ENCODE measurements around the gene NPHP4.

The NPHP4 gene

DNA sequence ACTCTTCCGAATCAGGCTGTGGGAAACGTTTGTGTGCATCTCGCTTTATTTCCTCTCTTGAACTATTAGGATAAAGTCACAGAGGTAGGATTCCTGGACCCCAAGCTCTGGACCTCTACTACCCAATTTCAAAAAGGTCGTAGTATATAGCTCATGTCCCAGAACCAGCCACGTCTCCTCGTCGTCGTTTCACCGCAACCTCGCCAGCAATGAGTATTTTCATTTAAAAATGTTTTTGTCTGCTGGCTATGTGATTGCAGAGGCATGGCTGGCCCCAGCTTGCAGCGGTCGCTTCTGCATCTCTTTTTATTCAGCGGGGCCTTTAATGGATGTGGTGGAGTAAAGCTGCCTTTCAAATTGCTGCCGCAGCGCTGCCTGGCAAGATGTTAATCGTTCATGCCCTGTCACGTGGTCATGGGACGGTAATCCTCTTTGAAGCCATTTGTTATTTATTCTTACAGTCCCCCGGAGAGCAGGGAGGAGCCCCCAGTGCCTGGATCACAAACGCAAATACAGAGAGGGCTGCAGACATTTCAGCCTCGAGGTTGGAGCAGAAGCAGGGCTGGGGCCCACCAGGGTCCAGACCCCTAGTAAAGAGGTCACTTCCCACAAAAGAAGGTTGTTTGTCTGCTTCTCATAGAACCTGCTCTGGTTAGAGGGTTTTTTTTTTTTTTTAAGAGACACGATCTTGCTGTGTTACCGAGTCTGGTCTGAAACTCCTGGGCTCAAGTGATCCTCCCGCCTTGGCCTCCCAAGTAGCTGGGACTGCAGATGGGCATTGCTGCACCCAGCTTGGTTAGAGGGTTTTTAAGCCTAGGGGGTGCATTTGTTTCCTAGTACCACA lies 11.6 kb upstream of the NPHP4 start:
- no peak for FAIRE-seq

DNA sequence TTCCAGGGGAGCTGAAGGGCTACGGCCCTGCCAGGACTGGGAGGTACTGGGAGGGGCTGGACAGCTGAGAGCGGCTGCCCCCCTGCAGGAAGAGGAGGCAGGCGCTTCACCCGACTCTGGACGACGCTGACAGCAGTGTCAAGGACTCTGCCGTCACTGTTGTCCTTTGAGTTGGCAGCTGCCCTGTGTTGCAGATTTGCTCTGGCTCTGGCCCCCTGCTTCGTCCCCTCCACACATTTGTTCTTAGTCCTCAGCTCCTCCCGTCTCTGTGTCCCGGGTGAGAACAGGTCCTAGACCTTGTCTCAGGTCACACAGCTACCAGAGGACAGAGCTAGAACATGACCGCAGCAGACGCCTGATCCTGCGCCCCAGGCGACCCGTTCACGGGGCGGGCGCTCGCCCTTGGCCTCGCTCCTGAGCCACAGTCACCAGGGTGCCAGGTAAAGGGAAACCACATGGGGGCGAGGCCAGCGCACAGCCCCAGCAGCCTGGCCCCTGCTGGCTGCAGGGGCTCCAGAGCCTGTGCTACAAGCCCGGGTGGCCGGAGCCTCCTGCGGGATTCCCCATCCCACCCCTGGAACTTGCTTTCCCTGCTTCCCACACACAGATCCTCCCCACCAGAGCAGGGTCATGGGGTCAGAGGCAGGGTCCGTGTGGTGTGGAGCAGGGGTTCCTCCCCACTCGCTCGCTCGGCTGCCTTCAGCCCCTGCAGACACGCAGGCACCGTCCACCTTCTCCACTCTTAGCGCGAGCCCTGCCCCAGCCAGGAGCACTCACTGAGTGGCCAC lies 10.7 kb upstream of the NPHP4 start:
- FAIRE-seq = no peak

DNA sequence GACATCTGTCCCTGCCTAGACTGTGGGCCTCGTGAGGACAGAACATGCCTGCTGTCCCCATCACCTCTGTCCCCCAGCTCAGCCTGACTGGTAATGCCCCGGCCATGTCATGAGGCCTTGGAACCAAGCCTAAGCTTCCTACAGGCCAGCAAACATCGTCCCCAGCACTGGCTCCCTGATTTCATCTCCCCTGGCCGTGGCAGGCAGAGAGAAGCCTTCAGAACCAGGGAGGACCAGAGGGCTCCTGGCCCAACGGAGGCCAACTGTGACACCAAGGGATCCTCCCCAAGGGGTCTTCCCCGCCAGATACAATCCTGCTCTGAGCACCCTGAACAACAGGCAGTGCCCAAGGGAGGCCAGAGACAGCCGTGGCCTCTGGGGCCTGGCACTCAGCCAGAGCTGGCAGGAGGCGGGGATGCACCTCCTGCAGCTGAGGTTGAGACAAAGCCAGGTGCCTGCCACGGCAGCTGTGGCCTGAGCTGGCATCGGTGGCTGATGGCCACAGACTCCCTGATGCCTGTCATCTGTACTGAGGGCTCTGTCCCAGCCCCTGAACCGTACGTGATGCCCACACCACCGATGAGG lies 9.9 kb upstream of the NPHP4 start:
- FAIRE-seq = no peak

DNA sequence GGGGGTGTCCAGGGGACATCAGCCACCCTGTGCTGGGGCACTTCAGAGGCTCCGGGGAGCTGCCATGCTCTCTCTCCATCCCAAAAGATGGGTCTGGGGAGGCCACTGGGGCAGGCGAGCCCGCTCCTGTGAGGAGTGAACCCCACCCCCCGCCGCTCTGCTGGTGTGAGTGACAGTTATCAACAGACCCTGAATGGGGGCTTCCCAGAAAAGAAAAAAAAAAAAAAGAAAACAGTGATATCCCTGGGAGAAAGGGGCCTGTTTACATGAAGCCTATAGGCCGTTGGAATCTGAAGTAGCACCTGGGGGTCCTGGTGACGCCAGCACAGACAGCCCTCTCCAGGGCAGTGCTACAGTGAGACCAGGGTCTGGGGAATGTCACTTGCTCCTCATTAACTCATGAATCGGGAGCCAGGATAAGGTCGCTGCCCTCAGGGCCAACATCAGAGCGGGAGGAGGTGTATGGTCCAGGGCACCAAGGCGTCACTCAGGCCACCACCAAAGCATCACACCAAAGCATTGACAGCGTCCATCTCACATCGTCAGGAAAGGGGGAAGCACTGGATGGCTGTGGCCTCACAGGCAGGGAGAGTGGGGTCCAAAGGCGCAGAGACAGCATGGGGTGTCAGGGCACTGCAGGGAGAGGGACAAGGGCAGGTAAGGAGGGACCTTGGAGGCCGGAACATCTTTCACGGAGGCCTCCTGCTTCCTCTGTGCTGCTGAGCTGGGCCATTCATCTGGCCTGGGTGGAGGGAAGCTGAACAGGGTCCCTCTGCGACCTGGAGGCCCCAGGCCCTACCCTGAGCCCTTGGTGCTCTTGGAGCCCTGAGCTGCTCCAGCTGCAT lies 8.4 kb upstream of the NPHP4 start:
- FAIRE-seq = no peak

DNA sequence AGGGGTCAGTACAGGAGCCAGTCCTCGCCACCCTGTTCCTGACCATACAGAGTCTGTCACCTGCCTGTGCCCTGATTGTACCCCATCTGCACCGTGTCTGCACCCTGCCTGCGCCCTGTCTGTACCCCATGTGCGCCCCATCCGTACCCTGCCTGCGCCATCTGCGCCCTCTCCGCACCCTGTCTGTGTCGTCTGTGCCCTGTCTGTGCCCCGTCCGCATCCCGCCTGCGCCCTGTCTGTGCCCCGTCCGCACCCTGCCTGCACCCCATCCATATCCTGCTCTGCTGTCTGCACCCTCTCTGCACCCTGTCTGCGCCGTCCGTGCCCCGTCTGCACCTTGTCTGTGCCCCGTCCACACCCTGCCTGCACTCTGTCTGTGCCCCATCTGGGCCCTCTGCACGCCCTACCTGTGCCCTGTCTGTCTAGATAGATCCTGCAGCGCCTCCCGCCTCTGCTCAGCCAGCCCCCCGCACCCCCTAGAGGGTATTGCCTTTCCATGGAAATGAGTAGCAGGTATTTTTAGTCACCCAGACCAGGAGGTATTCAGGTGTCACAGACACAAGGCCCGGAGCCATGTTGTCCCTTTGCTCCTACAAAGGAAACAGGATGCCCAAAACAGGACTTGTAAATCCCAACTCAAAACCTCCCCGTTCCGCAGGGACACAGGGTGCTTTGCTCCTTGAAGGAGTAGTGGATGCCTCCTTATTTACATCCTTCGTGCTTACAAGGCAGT lies 7.7 kb upstream of the NPHP4 start:
- FAIRE-seq = no peak

DNA sequence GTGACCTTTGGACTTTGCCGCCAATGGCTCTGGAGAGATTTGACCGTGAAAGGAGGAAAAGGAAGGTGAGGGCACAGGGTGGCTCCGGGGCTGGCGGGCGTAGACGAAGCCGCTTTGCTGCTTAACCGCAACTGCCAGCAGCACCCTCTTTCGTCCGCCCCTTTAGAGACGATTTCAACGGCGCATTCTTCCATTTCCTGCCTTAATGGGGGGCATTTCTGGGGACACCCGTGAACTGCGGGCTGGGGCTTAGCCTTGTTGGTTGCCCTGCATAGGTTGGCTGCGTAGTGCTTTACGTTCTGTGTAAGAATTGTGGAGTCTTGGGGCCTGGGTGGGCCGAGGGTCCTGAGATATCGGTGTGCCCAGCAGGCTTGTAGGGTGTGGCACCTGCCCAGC lies 6.7 kb upstream of the NPHP4 start:
- no peak for FAIRE-seq

DNA sequence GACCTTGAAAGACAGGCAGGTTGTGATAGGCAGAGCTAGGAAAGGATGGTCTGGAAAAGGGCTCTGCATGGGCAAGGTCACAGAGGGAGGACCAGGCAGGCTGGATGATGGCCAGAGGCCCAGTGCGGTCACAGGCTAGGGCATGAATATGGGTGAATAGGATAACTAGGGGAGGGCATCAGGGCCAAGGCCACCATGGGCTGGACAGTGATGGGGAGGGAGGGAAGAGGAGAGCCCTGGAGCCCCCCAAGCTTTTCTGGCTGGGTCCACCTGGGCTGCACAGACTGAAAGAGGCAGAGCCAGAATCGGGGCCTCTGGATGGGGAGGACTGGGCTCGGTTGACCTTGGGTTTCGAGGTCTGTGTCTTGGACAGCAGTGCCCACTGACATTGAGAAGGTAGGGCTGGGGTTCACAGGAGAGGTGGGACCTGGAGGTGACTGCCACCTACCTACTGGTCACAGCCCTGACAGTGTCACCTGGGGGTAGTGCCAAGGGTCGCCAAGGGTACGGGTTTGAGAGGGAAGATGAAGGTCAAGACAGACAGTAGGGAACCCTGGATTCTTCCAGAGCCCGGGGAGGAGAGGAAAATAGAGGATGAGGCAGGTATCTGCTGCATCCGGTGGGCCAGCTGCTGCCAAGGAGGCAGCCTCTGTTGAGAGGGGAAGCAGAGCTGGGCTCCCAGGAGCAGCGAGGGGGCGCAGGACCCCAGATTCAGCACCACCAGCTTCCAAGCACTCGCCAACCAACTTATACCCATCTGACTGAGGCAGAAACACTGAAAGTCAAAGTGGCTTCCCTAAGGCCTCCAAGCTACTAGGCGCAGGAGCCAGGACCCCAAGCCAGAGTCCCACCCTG lies 6.1 kb upstream of the NPHP4 start:
- FAIRE-seq = no peak

DNA sequence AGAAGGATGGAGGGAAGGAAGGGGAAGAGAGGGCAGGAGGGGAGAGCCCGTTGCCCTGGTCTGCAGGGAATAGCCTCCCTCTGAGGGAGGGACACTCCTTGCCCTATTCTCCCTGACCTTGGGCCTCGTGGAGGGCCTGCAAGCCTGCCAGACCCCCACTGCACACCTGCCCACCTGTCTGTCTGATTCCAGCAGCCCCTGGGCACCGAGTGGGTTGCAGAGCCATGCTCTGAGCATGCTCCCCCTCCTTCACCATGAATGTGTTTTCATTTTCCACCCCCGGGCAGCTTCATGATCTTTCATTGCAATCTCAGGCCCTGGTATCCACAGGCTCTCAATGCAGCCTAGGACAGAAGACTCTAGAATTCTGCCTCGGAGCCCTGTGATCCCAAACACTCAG lies 5.1 kb upstream of the NPHP4 start:
- FAIRE-seq = no peak

DNA sequence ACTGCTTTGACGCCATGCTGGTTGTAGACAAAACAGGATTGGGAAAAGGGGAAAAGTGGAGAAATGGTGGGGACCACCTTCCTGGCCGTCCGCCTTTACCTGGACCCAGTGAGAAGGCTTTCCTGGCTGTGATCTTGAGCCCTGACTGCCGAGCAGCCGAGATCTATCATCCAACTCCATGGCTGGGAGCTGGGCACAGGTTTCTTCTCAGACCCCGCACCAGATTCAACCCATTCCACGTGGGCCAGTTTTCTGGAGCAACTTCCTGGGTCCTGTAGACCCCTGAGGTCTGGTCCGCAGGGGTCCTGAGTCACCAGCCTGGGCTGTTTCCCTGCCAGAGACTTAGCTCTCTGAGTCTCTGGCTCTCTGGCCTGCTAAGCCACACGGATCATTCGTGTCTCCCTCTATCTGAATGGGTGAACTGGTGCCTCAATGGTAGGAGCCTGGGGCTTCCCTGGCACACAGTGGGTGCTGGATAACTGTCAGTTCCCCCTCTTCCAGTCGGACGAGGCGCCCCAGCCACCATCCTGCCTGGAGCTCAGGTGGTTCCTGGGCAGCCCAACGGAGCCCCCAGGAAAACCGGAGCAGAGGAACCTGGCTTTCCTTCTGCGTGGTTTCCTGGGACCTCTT lies 4.5 kb upstream of the NPHP4 start:
- FAIRE-seq = no peak

DNA sequence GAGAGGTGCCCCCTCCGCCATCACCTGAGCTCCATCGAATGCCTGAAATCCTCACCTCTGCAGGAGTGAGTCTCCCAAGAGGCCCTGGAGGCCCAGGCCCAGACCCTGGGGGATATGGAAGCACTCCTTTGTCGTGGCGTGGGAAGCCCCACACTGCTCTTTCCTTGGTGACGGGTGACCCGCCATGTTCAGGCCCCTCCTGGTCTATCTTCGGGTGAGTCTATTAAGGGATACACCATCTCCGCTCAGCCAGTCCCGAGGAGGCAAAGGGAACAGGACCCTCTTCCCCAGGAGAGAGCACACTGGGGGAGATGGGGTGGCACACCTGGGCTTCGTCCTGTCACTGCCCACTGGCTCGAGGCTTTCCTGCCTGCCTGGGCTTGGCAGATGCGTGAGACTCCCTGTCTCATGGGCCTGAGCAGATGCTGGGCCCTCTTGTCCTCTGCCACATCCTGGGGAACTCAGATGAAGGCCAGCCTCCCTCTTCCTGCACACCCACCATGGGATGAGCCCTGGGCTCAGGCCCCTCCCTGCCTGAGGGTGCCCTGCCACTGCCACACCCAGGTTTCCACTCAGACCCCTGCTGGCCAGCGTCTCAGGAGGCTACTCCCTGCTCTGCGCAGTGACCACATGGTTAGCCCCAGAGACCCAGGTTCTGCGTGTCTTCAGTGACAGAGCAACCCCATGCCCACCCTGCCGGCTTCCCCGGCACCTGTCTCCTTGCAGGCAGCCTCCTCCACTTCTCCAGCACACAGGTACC lies 3.8 kb upstream of the NPHP4 start:
- FAIRE-seq = no peak

DNA sequence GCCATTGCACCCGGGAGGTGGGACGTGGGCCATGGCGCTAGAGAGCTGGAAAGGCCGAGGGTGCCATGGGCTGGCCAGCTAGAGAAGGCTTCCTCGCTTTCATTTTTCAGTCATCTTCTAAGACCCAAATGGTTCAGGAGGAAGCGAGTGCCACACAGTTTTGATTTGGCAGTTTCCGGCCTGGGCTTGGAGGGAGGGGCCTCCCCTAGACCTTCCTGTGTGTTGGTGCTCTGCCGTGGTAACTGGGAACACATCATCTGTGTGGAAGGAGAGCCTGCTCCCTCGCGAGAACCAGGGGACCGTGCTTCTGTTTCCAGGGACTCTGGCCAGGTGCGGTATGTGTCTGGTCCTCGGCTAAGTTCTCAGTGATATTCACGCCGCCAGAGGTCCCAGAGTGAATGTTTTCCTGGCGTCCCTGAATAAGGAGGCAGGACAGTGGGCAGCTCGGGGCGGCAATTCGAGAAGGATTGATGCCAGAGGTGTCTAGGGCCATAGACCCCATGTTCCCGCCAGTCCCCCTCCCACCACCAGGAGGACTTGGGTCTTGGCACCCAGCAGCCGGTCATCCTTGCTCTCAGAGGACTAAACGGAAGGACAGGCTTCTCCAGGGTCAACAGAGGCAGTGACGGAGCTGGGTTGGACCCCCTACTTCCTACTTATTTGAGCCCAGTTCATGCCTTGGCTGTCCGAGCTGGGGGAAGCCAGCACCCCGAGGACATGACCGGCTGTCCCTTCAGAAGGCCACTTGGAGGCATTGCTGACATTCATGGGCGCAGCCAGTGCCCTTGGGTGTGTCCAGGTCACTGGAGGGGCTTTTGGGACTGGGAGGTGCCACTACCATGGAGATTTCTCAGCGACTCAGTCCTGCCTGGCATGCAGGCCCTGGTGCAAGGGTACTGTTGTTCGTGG lies 2.7 kb upstream of the NPHP4 start:
- FAIRE-seq = no peak

DNA sequence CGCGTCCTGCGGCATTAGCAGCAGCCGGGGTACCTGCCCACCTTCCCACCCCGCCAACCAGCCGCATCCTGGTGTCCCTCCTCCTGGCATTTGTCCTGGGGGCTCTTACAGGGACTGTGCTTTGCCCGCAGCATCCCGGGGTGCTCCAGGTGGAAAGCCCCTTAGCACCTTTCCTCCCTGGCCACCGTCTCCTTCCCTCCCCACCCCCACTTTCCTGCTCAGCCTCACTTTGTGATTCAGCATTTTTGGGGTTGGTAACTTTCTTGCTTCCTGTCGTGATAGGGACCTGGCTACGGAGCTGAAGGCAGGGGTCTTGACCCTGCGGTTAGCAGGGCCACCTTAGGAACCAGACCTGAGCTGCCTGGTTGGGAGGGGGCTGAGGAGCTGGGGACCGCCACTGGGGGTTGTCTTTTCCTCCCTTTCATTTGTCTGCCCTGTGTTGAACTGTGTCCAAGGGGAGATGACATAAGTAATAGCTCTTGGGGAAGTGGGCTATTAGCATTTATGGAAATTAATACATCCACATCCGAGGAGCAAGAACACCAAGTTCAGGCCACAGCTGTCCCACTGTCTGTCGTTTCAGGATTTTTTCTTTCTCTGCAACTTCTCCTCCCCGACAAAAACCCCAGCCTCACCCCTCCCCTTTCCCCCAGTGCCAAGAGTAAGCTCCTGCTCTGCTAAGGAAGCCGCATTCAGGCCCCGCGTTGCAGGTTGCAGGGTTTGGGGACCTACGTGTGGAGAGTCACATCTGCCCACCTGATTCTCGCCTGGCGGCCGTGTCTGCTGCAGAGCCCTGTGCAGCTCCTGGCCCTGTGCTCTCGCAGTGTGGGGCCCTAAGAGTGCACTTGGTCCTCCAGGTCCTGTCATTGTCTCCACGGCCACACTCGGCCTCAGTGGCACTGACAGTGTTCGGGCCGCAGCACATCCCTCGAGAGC lies 1.6 kb upstream of the NPHP4 start:
- FAIRE-seq = no peak

DNA sequence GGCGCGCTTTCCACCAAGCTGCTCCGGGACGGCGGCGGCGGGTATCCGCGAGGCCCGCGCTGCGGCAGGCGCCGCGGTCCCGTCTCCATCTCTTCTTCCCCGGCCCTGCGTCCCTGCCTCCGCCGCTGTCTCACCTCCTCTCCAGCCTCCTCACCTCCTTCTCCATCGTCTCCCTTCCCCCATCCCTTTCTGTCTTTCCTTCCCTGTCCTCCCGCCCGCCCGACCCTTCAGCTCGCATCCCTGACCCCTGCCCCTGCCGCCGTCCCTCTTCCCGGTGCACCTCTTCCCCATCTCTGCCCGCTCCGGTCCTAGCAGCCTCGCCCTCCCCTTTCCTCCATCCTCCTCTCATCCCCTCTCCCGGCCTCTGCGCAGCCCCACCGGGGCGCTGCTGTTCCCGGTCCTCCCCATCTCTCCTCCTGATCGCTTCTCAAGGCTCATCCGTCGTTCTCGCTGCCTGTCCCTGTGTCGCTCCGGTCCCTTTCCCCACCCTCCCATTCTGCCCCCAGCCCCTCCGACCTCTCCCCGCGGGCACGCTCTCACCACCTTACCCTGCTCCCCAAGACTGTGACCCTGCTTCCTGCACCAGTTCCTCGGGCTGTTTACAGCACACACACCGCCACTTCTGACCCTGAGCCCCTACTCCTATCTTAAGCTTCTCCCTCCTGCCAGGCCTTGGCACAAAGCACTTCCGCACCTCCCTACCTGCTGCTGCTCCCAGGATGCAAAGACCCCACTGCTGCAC lies 760 bp upstream of the NPHP4 start:
- FAIRE-seq = no peak

DNA sequence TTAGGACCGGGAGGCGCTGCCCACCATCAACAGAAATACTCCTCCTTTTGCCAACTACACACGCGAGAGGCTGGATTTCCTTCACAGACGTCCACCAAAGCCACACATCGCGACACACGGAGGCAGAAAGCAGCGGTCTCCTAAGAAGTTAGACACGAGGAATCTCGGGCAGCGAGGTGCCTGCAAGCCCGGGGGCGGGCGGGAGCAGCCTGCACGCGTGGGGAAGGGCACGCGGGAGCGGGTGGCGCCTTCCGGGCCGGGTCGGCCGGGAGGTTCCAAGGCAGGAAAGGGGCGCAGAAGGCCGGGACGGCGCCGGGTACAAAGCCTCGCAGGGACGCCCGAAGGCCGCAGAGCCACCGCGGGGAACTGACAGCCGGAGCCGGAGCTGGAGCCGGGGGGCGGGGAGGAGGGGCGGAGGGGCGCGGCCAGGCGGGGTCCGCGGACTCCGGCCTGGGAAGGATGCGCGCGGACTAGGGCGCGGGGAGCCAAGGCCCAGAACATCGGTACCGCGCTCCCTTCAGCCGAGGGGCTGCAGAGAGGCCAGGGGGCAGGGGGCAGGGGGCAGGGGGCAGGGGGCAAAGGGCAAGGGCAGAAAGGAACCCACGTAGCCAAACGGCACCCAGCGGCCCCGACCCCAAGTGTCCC lies 722 bp downstream of the NPHP4 start:
- FAIRE-seq = no peak

DNA sequence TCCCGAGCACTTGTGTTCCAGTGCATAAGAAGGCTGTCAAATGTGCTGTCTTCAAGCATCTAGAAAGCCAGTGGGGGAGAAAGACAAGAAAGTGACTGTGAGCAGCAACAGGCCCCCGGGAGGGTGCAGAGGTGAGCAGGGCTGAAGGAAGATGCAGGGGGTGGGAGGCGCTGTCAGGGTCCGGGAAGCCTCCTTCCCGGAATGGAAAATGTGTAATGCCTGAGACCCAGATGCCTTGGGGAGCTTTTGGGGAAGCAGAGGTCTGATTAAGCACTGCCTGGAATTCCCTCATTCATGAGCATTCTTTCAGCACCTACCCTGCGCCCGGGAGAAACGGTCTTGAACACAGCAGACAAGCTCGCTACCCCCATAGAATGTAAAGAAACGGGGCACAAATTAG lies 1.3 kb downstream of the NPHP4 start:
- no peak for FAIRE-seq

DNA sequence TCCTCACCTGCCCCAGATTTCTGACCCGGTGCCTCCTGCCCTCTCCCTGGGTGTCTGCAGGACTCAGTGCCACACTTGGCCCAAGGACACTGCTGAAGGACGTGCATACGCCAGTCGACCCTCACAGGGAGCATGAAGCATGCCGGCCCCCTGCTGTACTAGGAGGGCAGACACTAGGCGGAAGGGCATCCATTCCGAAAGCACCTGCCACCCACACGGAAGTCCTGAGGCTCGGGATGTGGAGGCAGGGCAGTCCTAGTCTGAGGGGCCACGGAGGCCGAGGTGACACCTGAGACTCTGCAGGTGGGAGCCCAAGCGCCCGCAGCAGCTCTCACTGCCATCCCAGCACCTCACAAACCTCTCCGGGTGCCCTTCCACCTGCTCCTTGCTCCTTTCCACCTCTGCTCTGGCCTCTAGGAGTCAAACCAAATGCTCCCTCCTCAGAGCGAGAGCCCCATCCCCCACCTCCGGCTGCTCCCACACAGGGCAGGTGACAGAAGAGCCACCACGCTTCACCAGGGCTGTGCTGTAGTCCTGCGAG lies 2.4 kb downstream of the NPHP4 start:
- FAIRE-seq = no peak

Measured in colon (tissue), 2 donors.